GM23338 (cell line): Measurements from ENCODE around the gene KRT6A. TPM values are rescaled to one million over a fixed set of nuclear protein-coding genes. Genes with fewer than 3 reads are reported as not detected.

Source experiments
- ATAC-seq: fragments of 200-7000 bp; cut with Tn5 transposase; 3 replicates; pipeline ENCODE4 v1.9.1; 2020
- DNase-seq: peaks from one replicate; pipeline ENCODE4 v3.0.0-alpha.2; 2015; ENCODE audit warnings: low spot score
- H2AFZ ChIP-seq: fragments of 200-600 bp; sonication (generic); 2 replicates; pipeline ENCODE4 v1.8.0; 2016; ENCODE audit warnings: antibody characterized with exemption, mild to moderate bottlenecking, moderate library complexity
- H3F3A ChIP-seq: fragments of 200-600 bp; sonication (generic); replicated peaks from 2 replicates; pipeline ENCODE4 v1.8.0; 2017; ENCODE audit warnings: antibody characterized with exemption, mixed run types, low read depth
- H3K27ac ChIP-seq: fragments of 200-600 bp; sonication (generic); 2 replicates; pipeline ENCODE4 v1.6.1; 2016; ENCODE audit warnings: low read depth
- H3K27me3 ChIP-seq: fragments of 200-600 bp; sonication (generic); 2 replicates; pipeline ENCODE4 v1.8.0; 2016; ENCODE audit warnings: mild to moderate bottlenecking, mixed run types, moderate library complexity; ENCODE audit not compliant: insufficient read depth
- H3K36me3 ChIP-seq: fragments of 200-600 bp; sonication (generic); 2 replicates; pipeline ENCODE4 v1.8.0; 2016; ENCODE audit warnings: mild to moderate bottlenecking; ENCODE audit not compliant: insufficient read depth
- H3K4me1 ChIP-seq: fragments of 200-600 bp; sonication (generic); 2 replicates; pipeline ENCODE4 v1.8.0; 2016; ENCODE audit warnings: mild to moderate bottlenecking, moderate library complexity; ENCODE audit not compliant: insufficient read depth
- H3K4me2 ChIP-seq: fragments of 200-600 bp; sonication (generic); 2 replicates; pipeline ENCODE4 v1.7.1; 2017; ENCODE audit warnings: mixed run types
- H3K4me3 ChIP-seq: fragments of 200-600 bp; sonication (generic); 2 replicates; pipeline ENCODE4 v1.6.1; 2016; ENCODE audit warnings: mixed run types
- H3K79me2 ChIP-seq: fragments of 200-600 bp; sonication (generic); replicated peaks from 2 replicates; pipeline ENCODE4 v1.8.0; 2017; ENCODE audit warnings: mild to moderate bottlenecking; ENCODE audit not compliant: insufficient read depth
- H3K9me2 ChIP-seq: fragments of 200-600 bp; sonication (generic); 2 replicates; pipeline ENCODE4 v1.8.0; 2017; ENCODE audit not compliant: insufficient read depth
- H4K20me1 ChIP-seq: fragments of 200-600 bp; sonication (generic); replicated peaks from 2 replicates; pipeline ENCODE4 v1.8.0; 2017; ENCODE audit warnings: mild to moderate bottlenecking; ENCODE audit not compliant: insufficient read depth
- H3K27ac Mint-ChIP-seq: 2 replicates; pipeline ENCODE4 v1.8.0; 2020; ENCODE audit warnings: inconsistent platforms, mild to moderate bottlenecking, moderate library complexity, mixed read lengths
- H3K27me3 Mint-ChIP-seq: 3 replicates; pipeline ENCODE4 v1.8.0; 2022; ENCODE audit warnings: low read depth, mild to moderate bottlenecking, moderate library complexity, mixed read lengths, inconsistent platforms; ENCODE audit not compliant: insufficient read depth, poor library complexity
- H3K36me3 Mint-ChIP-seq: 3 replicates; pipeline ENCODE4 v1.8.0; 2021; ENCODE audit warnings: low read depth, mild to moderate bottlenecking, inconsistent platforms, moderate library complexity, mixed read lengths
- H3K4me1 Mint-ChIP-seq: 3 replicates; pipeline ENCODE4 v1.8.0; 2020; ENCODE audit warnings: mild to moderate bottlenecking, inconsistent platforms, mixed read lengths
- H3K4me3 Mint-ChIP-seq: 3 replicates; pipeline ENCODE4 v1.8.0; 2021; ENCODE audit warnings: moderate library complexity, mild to moderate bottlenecking, inconsistent platforms, mixed read lengths
- H3K9me3 Mint-ChIP-seq: 3 replicates; pipeline ENCODE4 v1.8.0; 2020; ENCODE audit warnings: moderate library complexity, mild to moderate bottlenecking, inconsistent platforms, mixed read lengths
- CREB1 ChIP-seq: fragments of 250-450 bp; sonication (Bioruptor Pico); IDR thresholded peaks from 2 replicates; pipeline ENCODE4 v1.5.0; 2020; ENCODE audit warnings: low read depth, mild to moderate bottlenecking, moderate library complexity
- POLR2AphosphoS5 ChIP-seq: IDR thresholded peaks from 2 replicates; pipeline ENCODE4 v1.6.1; 2016; ENCODE audit warnings: antibody characterized with exemption, low read depth
- STAT1 ChIP-seq: IDR thresholded peaks from one replicate; pipeline ENCODE4 v1.6.1; 2016; ENCODE audit warnings: antibody characterized with exemption; ENCODE audit not compliant: unreplicated experiment
- ZNF331 ChIP-seq: fragments of 250-450 bp; sonication (Bioruptor Pico); IDR thresholded peaks from 2 replicates; pipeline ENCODE4 v1.5.0; 2020; ENCODE audit warnings: low read depth, mild to moderate bottlenecking, moderate library complexity
- polyA plus RNA-seq: library from polyadenylated mRNA; unstranded; fragments of >200 nt; fragmentation: Nextera tagmentation; extraction: Ambion mirVana; gene quantifications from 2 replicates; pipeline ENCODE4 v1.2.1, GENCODE V29; 2016
- total RNA-seq: library from RNA; depleted of rRNA; stranded (reverse); fragments of >200 nt; shearing (Covaris generic); gene quantifications from 2 replicates; pipeline ENCODE4 v1.2.3, GENCODE V29; 2014
- TF ChIP-seq, protein P1 (sequence below): fragments of 250-450 bp; sonication (Bioruptor Pico); IDR thresholded peaks from 2 replicates; pipeline ENCODE4 v1.5.0; 2020; ENCODE audit warnings: mild to moderate bottlenecking, moderate library complexity
- TF ChIP-seq, protein P2 (sequence below), 2 experiments: fragments of 200-600 bp in 1 of 2; sonication (generic) in 1 of 2; conservative IDR thresholded peaks; 2 replicates each; pipeline versions ENCODE4 v1.5.1 to v1.6.1; 2016 to 2017; ENCODE audit warnings: antibody characterized with exemption in 2 of 2, low read depth in 2 of 2, mild to moderate bottlenecking in 2 of 2, moderate library complexity in 1 of 2
- TF ChIP-seq, protein P3 (sequence below): IDR thresholded peaks from 2 replicates; pipeline ENCODE4 v1.6.1; 2016; ENCODE audit warnings: antibody characterized with exemption

KRT6A gene
- total and polyA plus RNA-seq, 2 experiments from 2014 or later: not detected

DNA sequence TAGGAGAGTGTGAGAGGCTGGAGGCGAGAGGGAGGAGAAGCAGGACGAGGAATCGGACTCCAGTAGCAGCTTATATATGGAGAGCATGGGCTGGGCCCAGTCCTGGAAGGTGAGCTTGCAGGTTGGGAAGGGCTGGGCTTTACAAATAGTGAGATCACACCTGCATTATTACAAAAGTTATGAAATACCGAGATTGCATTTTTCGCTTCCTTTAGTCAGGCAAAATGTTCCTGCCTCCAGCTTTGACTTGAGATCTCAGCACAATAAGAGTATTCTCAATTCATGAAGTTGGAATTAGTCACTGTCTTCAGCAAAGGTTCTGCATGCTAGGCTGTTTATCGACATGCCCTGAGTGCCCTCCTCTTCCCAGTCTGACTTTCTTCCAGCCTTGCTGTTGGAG lies 41.0 kb downstream of the KRT6A start, which contains the start of gene KRT6B (continued):
- TF ChIP-seq, protein P1, sequence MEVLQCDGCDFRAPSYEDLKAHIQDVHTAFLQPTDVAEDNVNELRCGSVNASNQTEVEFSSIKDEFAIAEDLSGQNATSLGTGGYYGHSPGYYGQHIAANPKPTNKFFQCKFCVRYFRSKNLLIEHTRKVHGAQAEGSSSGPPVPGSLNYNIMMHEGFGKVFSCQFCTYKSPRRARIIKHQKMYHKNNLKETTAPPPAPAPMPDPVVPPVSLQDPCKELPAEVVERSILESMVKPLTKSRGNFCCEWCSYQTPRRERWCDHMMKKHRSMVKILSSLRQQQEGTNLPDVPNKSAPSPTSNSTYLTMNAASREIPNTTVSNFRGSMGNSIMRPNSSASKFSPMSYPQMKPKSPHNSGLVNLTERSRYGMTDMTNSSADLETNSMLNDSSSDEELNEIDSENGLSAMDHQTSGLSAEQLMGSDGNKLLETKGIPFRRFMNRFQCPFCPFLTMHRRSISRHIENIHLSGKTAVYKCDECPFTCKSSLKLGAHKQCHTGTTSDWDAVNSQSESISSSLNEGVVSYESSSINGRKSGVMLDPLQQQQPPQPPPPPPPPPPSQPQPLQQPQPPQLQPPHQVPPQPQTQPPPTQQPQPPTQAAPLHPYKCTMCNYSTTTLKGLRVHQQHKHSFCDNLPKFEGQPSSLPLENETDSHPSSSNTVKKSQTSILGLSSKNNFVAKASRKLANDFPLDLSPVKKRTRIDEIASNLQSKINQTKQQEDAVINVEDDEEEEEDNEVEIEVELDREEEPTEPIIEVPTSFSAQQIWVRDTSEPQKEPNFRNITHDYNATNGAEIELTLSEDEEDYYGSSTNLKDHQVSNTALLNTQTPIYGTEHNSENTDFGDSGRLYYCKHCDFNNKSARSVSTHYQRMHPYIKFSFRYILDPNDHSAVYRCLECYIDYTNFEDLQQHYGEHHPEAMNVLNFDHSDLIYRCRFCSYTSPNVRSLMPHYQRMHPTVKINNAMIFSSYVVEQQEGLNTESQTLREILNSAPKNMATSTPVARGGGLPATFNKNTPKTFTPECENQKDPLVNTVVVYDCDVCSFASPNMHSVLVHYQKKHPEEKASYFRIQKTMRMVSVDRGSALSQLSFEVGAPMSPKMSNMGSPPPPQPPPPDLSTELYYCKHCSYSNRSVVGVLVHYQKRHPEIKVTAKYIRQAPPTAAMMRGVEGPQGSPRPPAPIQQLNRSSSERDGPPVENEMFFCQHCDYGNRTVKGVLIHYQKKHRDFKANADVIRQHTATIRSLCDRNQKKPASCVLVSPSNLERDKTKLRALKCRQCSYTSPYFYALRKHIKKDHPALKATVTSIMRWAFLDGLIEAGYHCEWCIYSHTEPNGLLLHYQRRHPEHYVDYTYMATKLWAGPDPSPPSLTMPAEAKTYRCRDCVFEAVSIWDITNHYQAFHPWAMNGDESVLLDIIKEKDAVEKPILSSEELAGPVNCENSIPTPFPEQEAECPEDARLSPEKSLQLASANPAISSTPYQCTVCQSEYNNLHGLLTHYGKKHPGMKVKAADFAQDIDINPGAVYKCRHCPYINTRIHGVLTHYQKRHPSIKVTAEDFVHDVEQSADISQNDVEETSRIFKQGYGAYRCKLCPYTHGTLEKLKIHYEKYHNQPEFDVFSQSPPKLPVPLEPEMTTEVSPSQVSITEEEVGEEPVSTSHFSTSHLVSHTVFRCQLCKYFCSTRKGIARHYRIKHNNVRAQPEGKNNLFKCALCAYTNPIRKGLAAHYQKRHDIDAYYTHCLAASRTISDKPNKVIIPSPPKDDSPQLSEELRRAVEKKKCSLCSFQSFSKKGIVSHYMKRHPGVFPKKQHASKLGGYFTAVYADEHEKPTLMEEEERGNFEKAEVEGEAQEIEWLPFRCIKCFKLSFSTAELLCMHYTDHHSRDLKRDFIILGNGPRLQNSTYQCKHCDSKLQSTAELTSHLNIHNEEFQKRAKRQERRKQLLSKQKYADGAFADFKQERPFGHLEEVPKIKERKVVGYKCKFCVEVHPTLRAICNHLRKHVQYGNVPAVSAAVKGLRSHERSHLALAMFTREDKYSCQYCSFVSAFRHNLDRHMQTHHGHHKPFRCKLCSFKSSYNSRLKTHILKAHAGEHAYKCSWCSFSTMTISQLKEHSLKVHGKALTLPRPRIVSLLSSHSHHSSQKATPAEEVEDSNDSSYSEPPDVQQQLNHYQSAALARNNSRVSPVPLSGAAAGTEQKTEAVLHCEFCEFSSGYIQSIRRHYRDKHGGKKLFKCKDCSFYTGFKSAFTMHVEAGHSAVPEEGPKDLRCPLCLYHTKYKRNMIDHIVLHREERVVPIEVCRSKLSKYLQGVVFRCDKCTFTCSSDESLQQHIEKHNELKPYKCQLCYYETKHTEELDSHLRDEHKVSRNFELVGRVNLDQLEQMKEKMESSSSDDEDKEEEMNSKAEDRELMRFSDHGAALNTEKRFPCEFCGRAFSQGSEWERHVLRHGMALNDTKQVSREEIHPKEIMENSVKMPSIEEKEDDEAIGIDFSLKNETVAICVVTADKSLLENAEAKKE: no peak
- TF ChIP-seq, protein P2, sequence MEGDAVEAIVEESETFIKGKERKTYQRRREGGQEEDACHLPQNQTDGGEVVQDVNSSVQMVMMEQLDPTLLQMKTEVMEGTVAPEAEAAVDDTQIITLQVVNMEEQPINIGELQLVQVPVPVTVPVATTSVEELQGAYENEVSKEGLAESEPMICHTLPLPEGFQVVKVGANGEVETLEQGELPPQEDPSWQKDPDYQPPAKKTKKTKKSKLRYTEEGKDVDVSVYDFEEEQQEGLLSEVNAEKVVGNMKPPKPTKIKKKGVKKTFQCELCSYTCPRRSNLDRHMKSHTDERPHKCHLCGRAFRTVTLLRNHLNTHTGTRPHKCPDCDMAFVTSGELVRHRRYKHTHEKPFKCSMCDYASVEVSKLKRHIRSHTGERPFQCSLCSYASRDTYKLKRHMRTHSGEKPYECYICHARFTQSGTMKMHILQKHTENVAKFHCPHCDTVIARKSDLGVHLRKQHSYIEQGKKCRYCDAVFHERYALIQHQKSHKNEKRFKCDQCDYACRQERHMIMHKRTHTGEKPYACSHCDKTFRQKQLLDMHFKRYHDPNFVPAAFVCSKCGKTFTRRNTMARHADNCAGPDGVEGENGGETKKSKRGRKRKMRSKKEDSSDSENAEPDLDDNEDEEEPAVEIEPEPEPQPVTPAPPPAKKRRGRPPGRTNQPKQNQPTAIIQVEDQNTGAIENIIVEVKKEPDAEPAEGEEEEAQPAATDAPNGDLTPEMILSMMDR (conservative IDR thresholded peaks at IDR 0.05; ENCODE audit: low read depth in 2 of 2): no peak

DNA sequence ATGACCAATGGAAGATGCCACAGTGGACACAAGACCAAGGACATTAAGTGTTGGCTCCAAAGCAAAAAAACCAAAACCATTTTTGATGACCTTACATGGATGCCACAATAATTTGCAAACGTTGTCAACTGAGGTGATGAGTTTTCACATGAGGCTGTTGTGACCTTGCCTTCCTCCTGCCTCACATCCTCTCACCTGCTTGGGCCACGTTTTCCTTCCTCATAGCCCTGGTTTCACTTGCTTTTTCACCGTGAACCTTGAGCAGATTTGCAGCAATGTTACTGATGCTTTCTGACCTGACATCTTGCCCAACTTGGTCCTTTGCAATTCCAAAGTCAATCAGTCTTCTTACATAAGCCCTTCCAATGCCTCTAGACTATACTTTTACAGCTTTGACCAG lies 44.8 kb downstream of the KRT6A start:
- Histone ChIP-seq H3K4me2 (no peak overlapping the region), H3K9me2 (no peaks in the 10 kb centered on the region), H3K79me2 (no peaks in the 10 kb centered on the region), H3F3A (no peaks in the 10 kb centered on the region), H2AFZ (no peak overlapping the region), H3K27me3 (no peaks in the 10 kb centered on the region), H4K20me1 (no peaks in the 10 kb centered on the region), H3K4me3 (no peak overlapping the region), H3K4me1 (no peaks in the 10 kb centered on the region), H3K27ac (no peak overlapping the region), H3K36me3 (no peaks in the 10 kb centered on the region)
- Mint-ChIP-seq H3K27ac (no peak overlapping the region), H3K36me3 (no peaks in the 10 kb centered on the region; the same call in 2 of the 3 replicates), H3K4me3 (no peak overlapping the region), H3K9me3 (no peaks in the 10 kb centered on the region; the same call in none of the 3 replicates), H3K4me1 (no peaks in the 10 kb centered on the region; the same call in 2 of the 3 replicates), H3K27me3 (peaks cover 4% of the 10 kb centered on the region)
- no peak for ATAC-seq
- no peak for DNase-seq
- no peak for TF ChIP-seq CREB1
- no peak for TF ChIP-seq STAT1
- TF ChIP-seq, protein P3, sequence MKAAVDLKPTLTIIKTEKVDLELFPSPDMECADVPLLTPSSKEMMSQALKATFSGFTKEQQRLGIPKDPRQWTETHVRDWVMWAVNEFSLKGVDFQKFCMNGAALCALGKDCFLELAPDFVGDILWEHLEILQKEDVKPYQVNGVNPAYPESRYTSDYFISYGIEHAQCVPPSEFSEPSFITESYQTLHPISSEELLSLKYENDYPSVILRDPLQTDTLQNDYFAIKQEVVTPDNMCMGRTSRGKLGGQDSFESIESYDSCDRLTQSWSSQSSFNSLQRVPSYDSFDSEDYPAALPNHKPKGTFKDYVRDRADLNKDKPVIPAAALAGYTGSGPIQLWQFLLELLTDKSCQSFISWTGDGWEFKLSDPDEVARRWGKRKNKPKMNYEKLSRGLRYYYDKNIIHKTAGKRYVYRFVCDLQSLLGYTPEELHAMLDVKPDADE: no peak
- TF ChIP-seq, protein P1: no peak
- TF ChIP-seq ZNF331 (CRISPR knock-in tag): no peak
- TF ChIP-seq POLR2AphosphoS5: no peak
